Measurements from ENCODE around the gene LPCAT2. TPM values are rescaled to one million over a fixed set of nuclear protein-coding genes. Genes with fewer than 3 reads are reported as not detected.

The LPCAT2 gene
- total and polyA plus RNA-seq, 12 donors = 4.0 to 10.9 (median 7.0) TPM

- no peak overlapping the region for H3K27ac ChIP-seq
- DNase-seq (no peak), ATAC-seq (no peak)
- peaks cover 4 to 49% (median 40%) of the 10 kb centered on the region in 9 donors for H3K4me1 ChIP-seq
- no peaks in the 10 kb centered on the region for H3K9me3 ChIP-seq
- H3K36me3 ChIP-seq = peaks cover 0 to 41% (median 0%) of the 10 kb centered on the region in 9 donors
- H3K27me3 ChIP-seq = peaks cover 0 to 7% (median 0%) of the 10 kb centered on the region in 7 donors
- H3K4me3 ChIP-seq = no peak overlapping the region
- TF ChIP-seq, protein P1, sequence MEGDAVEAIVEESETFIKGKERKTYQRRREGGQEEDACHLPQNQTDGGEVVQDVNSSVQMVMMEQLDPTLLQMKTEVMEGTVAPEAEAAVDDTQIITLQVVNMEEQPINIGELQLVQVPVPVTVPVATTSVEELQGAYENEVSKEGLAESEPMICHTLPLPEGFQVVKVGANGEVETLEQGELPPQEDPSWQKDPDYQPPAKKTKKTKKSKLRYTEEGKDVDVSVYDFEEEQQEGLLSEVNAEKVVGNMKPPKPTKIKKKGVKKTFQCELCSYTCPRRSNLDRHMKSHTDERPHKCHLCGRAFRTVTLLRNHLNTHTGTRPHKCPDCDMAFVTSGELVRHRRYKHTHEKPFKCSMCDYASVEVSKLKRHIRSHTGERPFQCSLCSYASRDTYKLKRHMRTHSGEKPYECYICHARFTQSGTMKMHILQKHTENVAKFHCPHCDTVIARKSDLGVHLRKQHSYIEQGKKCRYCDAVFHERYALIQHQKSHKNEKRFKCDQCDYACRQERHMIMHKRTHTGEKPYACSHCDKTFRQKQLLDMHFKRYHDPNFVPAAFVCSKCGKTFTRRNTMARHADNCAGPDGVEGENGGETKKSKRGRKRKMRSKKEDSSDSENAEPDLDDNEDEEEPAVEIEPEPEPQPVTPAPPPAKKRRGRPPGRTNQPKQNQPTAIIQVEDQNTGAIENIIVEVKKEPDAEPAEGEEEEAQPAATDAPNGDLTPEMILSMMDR (IDR thresholded peaks at IDR 0.05) = no peak
- intact Hi-C loops (cut with DNase I) = no loop called here
- 94 to 97% methylated on average over 10 of the region's 10 CpGs for WGBS, 2 donors
Observed at GRCh38 chr16:55505333-55506015, 3.4 kb upstream of the LPCAT2 start.

- TF ChIP-seq, protein P1 (IDR thresholded peaks at IDR 0.05) = no peak
- H3K27me3 ChIP-seq = peaks cover 0 to 7% (median 0%) of the 10 kb centered on the region in 7 donors
- 83 to 84% methylated on average over 7 of the region's 7 CpGs for WGBS, 2 donors
- intact Hi-C loops (cut with DNase I) = no loop called here
- no peak for ATAC-seq
- no peak overlapping the region for H3K27ac ChIP-seq
- no peaks in the 10 kb centered on the region for H3K9me3 ChIP-seq
- no peak for DNase-seq
- peaks cover 0 to 46% (median 36%) of the 10 kb centered on the region in 9 donors for H3K4me1 ChIP-seq
- no peak overlapping the region for H3K4me3 ChIP-seq
- H3K36me3 ChIP-seq = peaks cover 0 to 41% (median 0%) of the 10 kb centered on the region in 9 donors
Observed at GRCh38 chr16:55506083-55506482, 2.8 kb upstream of the LPCAT2 start.

DNA sequence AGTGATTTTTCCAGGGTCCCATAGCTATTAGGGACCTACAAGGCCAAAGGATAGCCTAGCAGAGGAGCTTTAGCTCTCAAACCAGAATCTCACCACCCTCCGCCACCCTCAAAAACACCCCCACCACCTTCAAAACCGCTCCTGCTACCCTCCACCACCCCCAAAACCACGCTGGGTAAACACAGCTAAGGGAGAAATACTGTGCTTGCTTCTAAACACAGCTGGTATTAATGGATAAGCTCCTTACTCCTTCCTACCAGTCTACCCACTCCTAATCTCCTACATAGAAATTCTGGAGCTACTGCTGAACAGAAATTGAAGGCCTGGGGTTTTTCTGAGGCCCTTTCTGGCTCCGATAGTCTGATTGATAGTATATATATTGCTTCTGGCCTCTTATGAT, 2.2 kb upstream of the LPCAT2 start:
- Histone ChIP-seq H3K9me3 (no peaks in the 10 kb centered on the region), H3K4me3 (no peak overlapping the region), H3K4me1 (peaks cover 0 to 44% (median 30%) of the 10 kb centered on the region in 9 donors), H3K27ac (no peak overlapping the region), H3K36me3 (peaks cover 0 to 41% (median 0%) of the 10 kb centered on the region in 9 donors), H3K27me3 (peaks cover 0 to 7% (median 0%) of the 10 kb centered on the region in 7 donors)
- 47 to 75% methylated on average over 4 of the region's 4 CpGs for WGBS, 2 donors
- DNase-seq (no peak), ATAC-seq (no peak)
- TF ChIP-seq, protein P1 (IDR thresholded peaks at IDR 0.05) = no peak
- intact Hi-C loops (cut with DNase I) = no loop called here

GRCh38 chr16:55508271-55508921, 476 bp upstream of the LPCAT2 start:
- intact Hi-C loops (cut with DNase I) = no loop called here
- no peak for DNase-seq

More at GRCh38 chr16:55508271-55508921, 476 bp upstream of the LPCAT2 start:
- TF ChIP-seq, protein P1 (IDR thresholded peaks at IDR 0.05) = no peak
- Histone ChIP-seq H3K27me3 (peaks cover 0 to 7% (median 0%) of the 10 kb centered on the region in 7 donors), H3K36me3 (peaks cover 0 to 41% (median 0%) of the 10 kb centered on the region in 9 donors), H3K4me1 (peaks cover 0 to 30% (median 13%) of the 10 kb centered on the region in 9 donors), H3K27ac (peak overlapping the region in 8 of 10 donors; percentile 58 to 90 (median 71)), H3K9me3 (peaks cover 0 to 14% (median 9%) of the 10 kb centered on the region in 11 donors), H3K4me3 (peak overlapping the region in 9 of 10 donors; percentile 47 to 76 (median 68))
- WGBS, 2 donors = 50 to 59% methylated on average over 9 of the region's 9 CpGs
- ATAC-seq = peak in 4 of 8 donors; percentile 2 to 11 (median 5)
